Stomach (tissue), 4 donors: ENCODE data around the gene PARD3.

Experiments used
- EP300 ChIP-seq: sonication (generic); formaldehyde crosslinking; IDR thresholded peaks from one replicate; pipeline ENCODE4 v1.6.1; 2017; ENCODE audit warnings: antibody characterized with exemption
- POLR2A ChIP-seq, 4 donors: fragments of 450-650 bp; IDR thresholded peaks; one replicate each; pipeline ENCODE4 v1.6.1; 2016; ENCODE audit warnings: antibody characterized with exemption in 4 of 4, control low read depth in 2 of 4, mild to moderate bottlenecking in 1 of 4, moderate library complexity in 1 of 4
- POLR2AphosphoS5 ChIP-seq, 3 donors: sonication (generic); formaldehyde crosslinking; IDR thresholded peaks; one replicate each; pipeline ENCODE4 v1.6.1; 2016; ENCODE audit warnings: antibody characterized with exemption in 3 of 3
- TF ChIP-seq, protein P1 (sequence below), 7 experiments: fragments of 450-650 bp in 4 of 7; fragments of 200-600 bp in 3 of 7; sonication (generic) in 3 of 7; IDR thresholded peaks; one replicate each; pipeline ENCODE4 v1.5.1; 2016 to 2019; ENCODE audit warnings: antibody characterized with exemption in 7 of 7, control low read depth in 2 of 7, mild to moderate bottlenecking in 1 of 7

DNA sequence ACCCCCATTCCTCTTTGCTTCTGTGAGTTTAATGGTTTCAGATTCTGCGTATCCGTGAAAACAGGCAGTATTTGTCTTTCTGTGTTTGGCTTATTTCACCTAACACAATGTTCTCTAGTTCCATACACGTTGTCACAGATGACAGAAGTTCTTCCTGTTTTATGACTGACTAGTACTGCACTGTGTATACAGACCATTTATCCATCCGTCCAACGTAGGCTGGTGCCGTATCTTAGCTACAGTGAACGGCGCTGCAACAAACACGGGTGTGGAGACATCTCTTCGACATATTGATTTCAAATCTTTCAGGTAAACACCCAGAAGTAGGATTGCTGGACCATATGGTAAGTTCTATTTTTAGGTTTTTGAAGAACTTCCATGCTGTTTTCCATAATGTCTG, 181.7 kb downstream of the PARD3 start:
- TF ChIP-seq, protein P1, sequence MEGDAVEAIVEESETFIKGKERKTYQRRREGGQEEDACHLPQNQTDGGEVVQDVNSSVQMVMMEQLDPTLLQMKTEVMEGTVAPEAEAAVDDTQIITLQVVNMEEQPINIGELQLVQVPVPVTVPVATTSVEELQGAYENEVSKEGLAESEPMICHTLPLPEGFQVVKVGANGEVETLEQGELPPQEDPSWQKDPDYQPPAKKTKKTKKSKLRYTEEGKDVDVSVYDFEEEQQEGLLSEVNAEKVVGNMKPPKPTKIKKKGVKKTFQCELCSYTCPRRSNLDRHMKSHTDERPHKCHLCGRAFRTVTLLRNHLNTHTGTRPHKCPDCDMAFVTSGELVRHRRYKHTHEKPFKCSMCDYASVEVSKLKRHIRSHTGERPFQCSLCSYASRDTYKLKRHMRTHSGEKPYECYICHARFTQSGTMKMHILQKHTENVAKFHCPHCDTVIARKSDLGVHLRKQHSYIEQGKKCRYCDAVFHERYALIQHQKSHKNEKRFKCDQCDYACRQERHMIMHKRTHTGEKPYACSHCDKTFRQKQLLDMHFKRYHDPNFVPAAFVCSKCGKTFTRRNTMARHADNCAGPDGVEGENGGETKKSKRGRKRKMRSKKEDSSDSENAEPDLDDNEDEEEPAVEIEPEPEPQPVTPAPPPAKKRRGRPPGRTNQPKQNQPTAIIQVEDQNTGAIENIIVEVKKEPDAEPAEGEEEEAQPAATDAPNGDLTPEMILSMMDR (IDR thresholded peaks at IDR 0.05), result no peak
- TF ChIP-seq POLR2A (IDR thresholded peaks at IDR 0.05) (no peak), EP300 (no peak), POLR2AphosphoS5 (IDR thresholded peaks at IDR 0.05) (no peak)
